HuH-7.5 (cell line): Measurements from ENCODE around the gene GAL3ST1.
"Not testable (repeated sequence)": the region's sequence is repeated elsewhere in the genome, so short reads cannot be mapped to it uniquely, and the experiment has no call there.

Experiments used
- DNase-seq: peaks from one replicate; pipeline ENCODE4 v3.0.0; 2011; ENCODE audit warnings: low spot score

Gene GAL3ST1

GRCh38 chr22:30574095-30574981 lies at the start of gene GAL3ST1:
Gene GAL3ST1, minus strand, starts transcription at chr22:30574665. Its CDS starts 17,273 bp downstream, at chr22:30557392.
- peak; percentile 95 for DNase-seq

GRCh38 chr22:30619909-30620308 lies 45.4 kb upstream of the GAL3ST1 start:
- not testable (repeated sequence) for DNase-seq

GRCh38 chr22:30617819-30618218 lies 43.4 kb upstream of the GAL3ST1 start:
- no peak for DNase-seq

GRCh38 chr22:30615543-30615954 lies 41.1 kb upstream of the GAL3ST1 start:
- DNase-seq = no peak

- DNase-seq = no peak
These were observed 40.4 kb upstream of the GAL3ST1 start for GRCh38 chr22:30614879-30615278.

GRCh38 chr22:30614268-30614667 lies 39.8 kb upstream of the GAL3ST1 start:
- DNase-seq = no peak

GRCh38 chr22:30612789-30613188 lies 38.3 kb upstream of the GAL3ST1 start:
- DNase-seq = no peak

GRCh38 chr22:30611197-30611596 lies 36.7 kb upstream of the GAL3ST1 start:
- DNase-seq = no peak

- DNase-seq = no peak
These were observed 35.8 kb upstream of the GAL3ST1 start for GRCh38 chr22:30610299-30610698.

- no peak for DNase-seq
These were observed 35.1 kb upstream of the GAL3ST1 start for GRCh38 chr22:30609260-30610185.

- DNase-seq = no peak
These were observed 33.5 kb upstream of the GAL3ST1 start for GRCh38 chr22:30607939-30608338.

- DNase-seq = no peak
These were observed 33.0 kb upstream of the GAL3ST1 start for GRCh38 chr22:30607300-30607930.

- peak; percentile 71 for DNase-seq
These were observed 32.2 kb upstream of the GAL3ST1 start, which contains the start of gene TCN2 for GRCh38 chr22:30606455-30607299. Gene TCN2, plus strand, starts transcription at chr22:30607174. Its CDS starts 158 bp downstream, at chr22:30607332.

- peak; percentile 45 for DNase-seq
These were observed 31.1 kb upstream of the GAL3ST1 start for GRCh38 chr22:30605449-30606110.

GRCh38 chr22:30604723-30605122 lies 30.3 kb upstream of the GAL3ST1 start:
- no peak for DNase-seq

GRCh38 chr22:30603801-30604200 lies 29.3 kb upstream of the GAL3ST1 start:
- DNase-seq = no peak

- no peak for DNase-seq
These were observed 27.6 kb upstream of the GAL3ST1 start for GRCh38 chr22:30602049-30602448.

- DNase-seq = no peak
These were observed 27.0 kb upstream of the GAL3ST1 start for GRCh38 chr22:30601464-30601863.

GRCh38 chr22:30600921-30601320 lies 26.5 kb upstream of the GAL3ST1 start:
- DNase-seq = no peak

- no peak for DNase-seq
These were observed 24.5 kb upstream of the GAL3ST1 start for GRCh38 chr22:30598986-30599385.

GRCh38 chr22:30596886-30597285 lies 22.4 kb upstream of the GAL3ST1 start:
- DNase-seq = no peak
